Measurements from ENCODE around the gene PIK3R2.
"Not testable (repeated sequence)": the region's sequence is repeated elsewhere in the genome, so short reads cannot be mapped to it uniquely, and the experiment has no call there.

PIK3R2 gene

GRCh38 chr19:18203863-18204393 lies 51.0 kb downstream of the PIK3R2 start, which contains the start of gene RAB3A:
TSS of gene RAB3A (minus strand) at chr19:18204042. CDS start at chr19:18202740, 1,302 bp downstream.
- peak; percentile 98 to 99 for DNase-seq (ENCODE audit: low read depth in 2 of 2)

- DNase-seq (ENCODE audit: low read depth in 2 of 2): no peak
These were observed 51.6 kb downstream of the PIK3R2 start for GRCh38 chr19:18204394-18205199.

GRCh38 chr19:18205200-18205892 lies 52.4 kb downstream of the PIK3R2 start:
- DNase-seq (ENCODE audit: low read depth in 2 of 2): no peak

- DNase-seq (ENCODE audit: low read depth in 2 of 2): no peak
These were observed 53.1 kb downstream of the PIK3R2 start for GRCh38 chr19:18206018-18206417.

- no peak for DNase-seq (ENCODE audit: low read depth in 2 of 2)
These were observed 55.4 kb downstream of the PIK3R2 start for GRCh38 chr19:18208098-18208951.

- DNase-seq (ENCODE audit: low read depth in 2 of 2): not testable (repeated sequence)
These were observed 56.9 kb downstream of the PIK3R2 start for GRCh38 chr19:18209912-18210311.

GRCh38 chr19:18211683-18212082 lies 58.7 kb downstream of the PIK3R2 start:
- no peak for DNase-seq (ENCODE audit: low read depth in 2 of 2)

- DNase-seq (ENCODE audit: low read depth in 2 of 2): no peak
These were observed 61.9 kb downstream of the PIK3R2 start for GRCh38 chr19:18214779-18215433.

- DNase-seq (ENCODE audit: low read depth in 2 of 2): no peak
These were observed 63.8 kb downstream of the PIK3R2 start for GRCh38 chr19:18216789-18217188.

- no peak for DNase-seq (ENCODE audit: low read depth in 2 of 2)
These were observed 65.2 kb downstream of the PIK3R2 start for GRCh38 chr19:18218159-18218558.

- no peak for DNase-seq (ENCODE audit: low read depth in 2 of 2)
These were observed 65.6 kb downstream of the PIK3R2 start for GRCh38 chr19:18218600-18218999.
